ENCODE data around the gene NETO2.
A peak's percentile ranks its signal among the peaks of the same experiment; 100 is the strongest.

NETO2 gene

GRCh38 chr16:47142821-47143676, 696 bp downstream of the NETO2 start (continued):
- TF ChIP-seq ZBTB6 (tag by site-specific recombination; IDR thresholded peaks at IDR 0.05) (no peak), ZBTB8A (tag by site-specific recombination; IDR thresholded peaks at IDR 0.05) (peak; percentile 75), ZNF138 (tag by site-specific recombination; IDR thresholded peaks at IDR 0.05; ENCODE audit: borderline replicate concordance) (no peak), ZBTB20 (tag by site-specific recombination; IDR thresholded peaks at IDR 0.05) (peak; percentile 28; the same call in 1 of the 2 replicates), ZNF280C (tag by site-specific recombination; IDR thresholded peaks at IDR 0.05) (no peak), KLF9 (tag by site-specific recombination; IDR thresholded peaks at IDR 0.05; ENCODE audit: low read depth) (no peak)

GRCh38 chr16:47142486-47142820, 1.3 kb downstream of the NETO2 start:
- Histone ChIP-seq H3K36me3 (ENCODE audit: control insufficient read depth in 2 of 2, insufficient read depth in 1 of 2, low read length in 2 of 2) (no peaks in the 10 kb centered on the region), H3K4me1 (ENCODE audit: control insufficient read depth, insufficient read depth, low read length) (0 out of 2 replicates have a peak, but pooled peaks cover 2% of the 10 kb centered on the region), H3K27ac (ENCODE audit: extremely low read depth, low read depth, low read length) (no peak overlapping the region), H3K4me3 (ENCODE audit: low read depth, low read length) (peak overlapping the region; percentile 67), H3K9me3 (ENCODE audit: control insufficient read depth, insufficient read depth, low read depth, low read length) (no peaks in the 10 kb centered on the region)
- TF ChIP-seq ZNF629 (tag by site-specific recombination; IDR thresholded peaks at IDR 0.05) = peak; percentile 57
- peak; percentile 14; the same call in 1 of the 2 replicates for TF ChIP-seq PRDM1 (tag by site-specific recombination; IDR thresholded peaks at IDR 0.05)
- no peak for TF ChIP-seq EGR2 (tag by site-specific recombination; IDR thresholded peaks at IDR 0.05; ENCODE audit: low read depth)
- no peak for TF ChIP-seq ZNF155 (tag by site-specific recombination; IDR thresholded peaks at IDR 0.05)
- TF ChIP-seq TRIM28 (IDR thresholded peaks at IDR 0.05; ENCODE audit: borderline replicate concordance, low read length) = no peak
- POLR2A ChIA-PET = interaction anchor here (1.4 to 2.0 kb wide), 3 partner anchors 105 to 1022 kb away, joined by 3 to 14 read pairs (median 8); partner anchors contain the start of genes ITFG1 and PHKB
- CTCF ChIA-PET = interaction anchor here (0.5 to 3.2 kb wide), 25 partner anchors 9 to 1022 kb away, joined by 3 to 21 read pairs (median 5); partner anchors contain the start of genes ABCC12 and DNAJA2

GRCh38 chr16:47141773-47142485, 1.8 kb downstream of the NETO2 start:
- H3K4me3 ChIP-seq (ENCODE audit: low read depth, low read length) = peak overlapping the region; percentile 67
- 0 out of 2 replicates have a peak, but pooled peaks cover 2% of the 10 kb centered on the region for H3K4me1 ChIP-seq (ENCODE audit: control insufficient read depth, insufficient read depth, low read length)
- H3K9me3 ChIP-seq (ENCODE audit: control insufficient read depth, insufficient read depth, low read depth, low read length) = no peaks in the 10 kb centered on the region
- no peak overlapping the region for H3K27ac ChIP-seq (ENCODE audit: extremely low read depth, low read depth, low read length)
- H3K36me3 ChIP-seq (ENCODE audit: control insufficient read depth in 2 of 2, insufficient read depth in 1 of 2, low read length in 2 of 2) = no peaks in the 10 kb centered on the region
- POLR2A ChIA-PET = interaction anchor here (1.4 to 2.0 kb wide), 3 partner anchors 105 to 1023 kb away, joined by 3 to 14 read pairs (median 8); partner anchors contain the start of genes ITFG1 and PHKB
- CTCF ChIA-PET = interaction anchor here (0.5 to 3.2 kb wide), 43 partner anchors 9 to 1485 kb away, joined by 3 to 21 read pairs (median 4); partner anchors contain the start of genes ABCC12 and DNAJA2
- TF ChIP-seq ZNF843 (tag by site-specific recombination; IDR thresholded peaks at IDR 0.05) = no peak
- TF ChIP-seq ZNF670 (tag by site-specific recombination; IDR thresholded peaks at IDR 0.05; ENCODE audit: low read depth) = no peak
- TF ChIP-seq ZNF292 (tag by site-specific recombination; IDR thresholded peaks at IDR 0.05; ENCODE audit: borderline replicate concordance, low read depth) = no peak
- TF ChIP-seq BCL6B (tag by site-specific recombination; IDR thresholded peaks at IDR 0.05) = no peak
- TF ChIP-seq OSR2 (tag by site-specific recombination; IDR thresholded peaks at IDR 0.05) = no peak
- no peak for TF ChIP-seq ZNF426 (tag by site-specific recombination; IDR thresholded peaks at IDR 0.05)
- TF ChIP-seq ZNF610 (tag by site-specific recombination; IDR thresholded peaks at IDR 0.05; ENCODE audit: borderline replicate concordance) = no peak
- no peak for TF ChIP-seq ZNF239 (tag by site-specific recombination; IDR thresholded peaks at IDR 0.05)
- TF ChIP-seq PRDM6 (tag by site-specific recombination; IDR thresholded peaks at IDR 0.05) = 0 out of 2 replicates have a peak, but pooled peaks have one; percentile 63
- no peak for TF ChIP-seq ZFP37 (tag by site-specific recombination; IDR thresholded peaks at IDR 0.05)
- TF ChIP-seq ZNF184 (tag by site-specific recombination; IDR thresholded peaks at IDR 0.05) = no peak
- TF ChIP-seq ZSCAN23 (tag by site-specific recombination; IDR thresholded peaks at IDR 0.05) = no peak
